Spleen (tissue), 7 donors: ENCODE measurements around the gene PPFIA2.
"Not testable (repeated sequence)": the region's sequence is repeated elsewhere in the genome, so short reads cannot be mapped to it uniquely, and the experiment has no call there.

Experiments
- CTCF ChIP-seq, 11 experiments: fragments of 200-600 bp in 7 of 11; fragments of 450-650 bp in 4 of 11; sonication (generic) in 4 of 11; IDR thresholded peaks in 8 of 11; conservative IDR thresholded peaks in 3 of 11; 1 replicate in 7 of 11; 2 replicates in 4 of 11; pipeline versions ENCODE4 v1.4.0 to v1.8.0; 2016 to 2021; ENCODE audit warnings: antibody characterized with exemption in 11 of 11, inconsistent platforms in 4 of 11, mild to moderate bottlenecking in 1 of 11
- POLR2A ChIP-seq, 3 donors: fragments of 450-650 bp; IDR thresholded peaks; one replicate each; pipeline ENCODE4 v1.5.1; 2017; ENCODE audit warnings: antibody characterized with exemption in 3 of 3, mild to moderate bottlenecking in 1 of 3
- POLR2AphosphoS5 ChIP-seq, 3 donors: sonication (generic); formaldehyde crosslinking; IDR thresholded peaks; one replicate each; pipeline ENCODE4 v1.5.1; 2017; ENCODE audit warnings: antibody characterized with exemption in 3 of 3
- donor health status: DM: no; HTN: no; CAD: no; lungs with moderate emphysema.
- donor health status: DM: no; HTN: no; CAD: no.
- donor health status: DM: no; HTN: no; CAD: no.

GRCh38 chr12:81659310-81659709 lies 99.8 kb downstream of the PPFIA2 start:
- not testable (repeated sequence) for TF ChIP-seq CTCF (IDR thresholded peaks at IDR 0.05 in 8 of 11, conservative IDR thresholded peaks at IDR 0.05 in 3 of 11); POLR2AphosphoS5 (IDR thresholded peaks at IDR 0.05); POLR2A (IDR thresholded peaks at IDR 0.05)
